Nephron (organoid): ENCODE measurements around the gene ADGRL1.
"Not testable (repeated sequence)": the region's sequence is repeated elsewhere in the genome, so short reads cannot be mapped to it uniquely, and the experiment has no call there.

Source experiments
- H3K27ac Mint-ChIP-seq, 3 experiments: 2 replicates each; pipeline ENCODE4 v1.8.0; 2020; ENCODE audit warnings: mixed read lengths in 3 of 3, mild to moderate bottlenecking in 2 of 3, moderate library complexity in 1 of 3
- H3K27me3 Mint-ChIP-seq: 2 replicates; pipeline ENCODE4 v1.8.0; 2021; ENCODE audit warnings: low read depth, mild to moderate bottlenecking, moderate library complexity, mixed read lengths
- H3K36me3 Mint-ChIP-seq: 2 replicates; pipeline ENCODE4 v1.8.0; 2020; ENCODE audit warnings: low read depth, mixed read lengths
- H3K4me1 Mint-ChIP-seq: 2 replicates; pipeline ENCODE4 v1.8.0; 2020; ENCODE audit warnings: mixed read lengths
- H3K4me3 Mint-ChIP-seq, 3 experiments: 2 replicates each; pipeline ENCODE4 v1.8.0; 2020; ENCODE audit warnings: mild to moderate bottlenecking in 3 of 3, mixed read lengths in 3 of 3, moderate library complexity in 2 of 3
- H3K9me3 Mint-ChIP-seq: 2 replicates; pipeline ENCODE4 v1.8.0; 2020; ENCODE audit warnings: mixed read lengths
- CTCF ChIP-seq, 3 experiments: fragments of 200-600 bp; sonication (generic); IDR thresholded peaks; one replicate each; pipeline ENCODE4 v1.5.0; 2021; ENCODE audit warnings: antibody characterized with exemption in 3 of 3; ENCODE audit not compliant: unreplicated experiment in 3 of 3

ADGRL1 gene

GRCh38 chr19:14203177-14203576, 2.8 kb downstream of the ADGRL1 start:
- H3K27ac Mint-ChIP-seq = no peak overlapping the region
- no peaks in the 10 kb centered on the region for H3K9me3 Mint-ChIP-seq
- TF ChIP-seq CTCF (IDR thresholded peaks at IDR 0.05; ENCODE audit: unreplicated experiment in 3 of 3) = no peak

GRCh38 chr19:14201481-14201880, 4.5 kb downstream of the ADGRL1 start:
- Mint-ChIP-seq H3K27ac (peak overlapping the region; percentile 56 to 61 (median 57)), H3K4me3 (peak overlapping the region; percentile 63 to 80 (median 77)), H3K4me1 (peaks cover 24% of the 10 kb centered on the region)
- not testable (repeated sequence) for H3K36me3 Mint-ChIP-seq, H3K9me3 Mint-ChIP-seq, H3K27me3 Mint-ChIP-seq

More at GRCh38 chr19:14203177-14203576, 2.8 kb downstream of the ADGRL1 start:
- peaks cover 27% of the 10 kb centered on the region for H3K4me1 Mint-ChIP-seq
- peak overlapping the region; percentile 94 to 97 (median 97) for H3K4me3 Mint-ChIP-seq
- H3K27me3 Mint-ChIP-seq = peaks cover 3% of the 10 kb centered on the region
- no peaks in the 10 kb centered on the region for H3K36me3 Mint-ChIP-seq

GRCh38 chr19:14200147-14200841, 5.7 kb downstream of the ADGRL1 start:
- Mint-ChIP-seq H3K27ac (peak overlapping the region; percentile 50 to 79 (median 59)), H3K4me3 (peak overlapping the region; percentile 52 to 83 (median 74)), H3K4me1 (peaks cover 29% of the 10 kb centered on the region)
- H3K36me3 Mint-ChIP-seq, H3K27me3 Mint-ChIP-seq, H3K9me3 Mint-ChIP-seq: not testable (repeated sequence)
- TF ChIP-seq CTCF (IDR thresholded peaks at IDR 0.05; ENCODE audit: unreplicated experiment in 3 of 3) = peak; percentile 54 to 65 (median 59)

GRCh38 chr19:14198384-14199376, 7.3 kb downstream of the ADGRL1 start:
- H3K27me3 Mint-ChIP-seq = peaks cover 3% of the 10 kb centered on the region
- H3K36me3 Mint-ChIP-seq = peaks cover 3% of the 10 kb centered on the region
- H3K4me1 Mint-ChIP-seq = peaks cover 22% of the 10 kb centered on the region
- no peak overlapping the region for H3K4me3 Mint-ChIP-seq
- TF ChIP-seq CTCF (IDR thresholded peaks at IDR 0.05; ENCODE audit: unreplicated experiment in 3 of 3) = no peak
- no peaks in the 10 kb centered on the region for H3K9me3 Mint-ChIP-seq
- no peak overlapping the region for H3K27ac Mint-ChIP-seq

GRCh38 chr19:14197882-14198281, 8.1 kb downstream of the ADGRL1 start:
- H3K4me3 Mint-ChIP-seq = no peak overlapping the region
- H3K9me3 Mint-ChIP-seq = no peaks in the 10 kb centered on the region
- no peak for TF ChIP-seq CTCF (IDR thresholded peaks at IDR 0.05; ENCODE audit: unreplicated experiment in 3 of 3)

GRCh38 chr19:14197288-14197687, 8.7 kb downstream of the ADGRL1 start:
- H3K27ac Mint-ChIP-seq = peak overlapping the region in 1 of 3 experiments; percentile 9
- H3K36me3 Mint-ChIP-seq, H3K27me3 Mint-ChIP-seq, H3K9me3 Mint-ChIP-seq, H3K4me3 Mint-ChIP-seq: not testable (repeated sequence)
- H3K4me1 Mint-ChIP-seq = peaks cover 22% of the 10 kb centered on the region

More at GRCh38 chr19:14197882-14198281, 8.1 kb downstream of the ADGRL1 start:
- Mint-ChIP-seq H3K27me3 (peaks cover 3% of the 10 kb centered on the region), H3K27ac (peak overlapping the region in 1 of 3 experiments; percentile 9), H3K36me3 (peaks cover 3% of the 10 kb centered on the region), H3K4me1 (peaks cover 22% of the 10 kb centered on the region)
